ENCODE data around the gene DHRSX.

DHRSX gene

DNA sequence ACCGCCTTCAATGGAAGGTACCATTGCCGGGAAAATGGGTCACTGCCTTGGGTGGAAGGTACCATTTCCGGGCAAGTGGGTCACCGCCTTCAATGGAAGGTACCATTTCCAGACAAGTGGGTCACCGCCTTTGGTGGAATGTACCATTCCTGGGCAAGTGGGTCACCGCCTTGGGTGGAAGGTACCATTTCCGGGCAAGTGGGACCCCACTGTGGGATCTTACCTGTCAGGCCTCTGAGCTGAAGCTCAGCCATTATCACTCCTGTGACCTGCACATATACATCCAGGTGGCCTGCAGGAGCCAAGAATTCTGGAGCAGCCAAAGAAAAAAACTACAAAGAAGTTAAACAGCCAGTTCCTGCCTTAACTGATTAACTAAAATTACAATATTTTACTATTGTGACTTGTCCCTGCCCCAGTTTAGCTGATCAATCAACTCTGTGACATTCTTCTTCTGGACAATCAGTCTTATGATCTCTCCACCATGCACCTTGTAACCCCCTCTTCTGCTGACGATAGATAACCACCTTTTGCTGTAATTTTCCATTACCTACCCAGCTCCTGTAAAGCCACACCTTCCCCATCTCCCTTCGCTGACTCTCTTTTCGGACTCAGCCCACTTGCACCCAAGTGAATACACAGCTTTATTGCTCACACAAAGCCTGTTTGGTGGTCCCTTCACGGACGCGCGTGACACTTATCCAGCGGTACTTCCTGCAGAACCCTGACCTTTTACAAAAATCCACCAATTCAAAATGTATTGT lies 313.2 kb downstream of the DHRSX start:
- no peak for DNase-seq

- no peak for DNase-seq
These were observed 315.3 kb downstream of the DHRSX start for GRCh38 chrX:2185341-2186082.

DNA sequence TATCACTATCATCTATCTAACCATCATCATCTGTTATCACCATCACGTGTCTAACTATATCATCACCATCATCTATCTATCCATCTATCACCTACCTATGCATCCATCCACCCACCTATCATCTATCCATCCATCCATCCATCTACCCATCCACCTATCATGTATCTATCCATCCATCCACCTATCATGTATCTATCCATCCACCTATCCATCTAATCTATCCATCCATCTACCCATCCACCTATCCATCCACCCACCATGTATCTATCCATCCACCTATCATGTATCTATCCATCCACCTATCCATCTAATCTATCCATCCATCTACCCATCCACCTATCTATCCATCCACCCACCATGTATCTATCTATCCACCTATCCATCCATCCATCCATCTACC lies 316.7 kb downstream of the DHRSX start:
- DNase-seq = no peak

DNA sequence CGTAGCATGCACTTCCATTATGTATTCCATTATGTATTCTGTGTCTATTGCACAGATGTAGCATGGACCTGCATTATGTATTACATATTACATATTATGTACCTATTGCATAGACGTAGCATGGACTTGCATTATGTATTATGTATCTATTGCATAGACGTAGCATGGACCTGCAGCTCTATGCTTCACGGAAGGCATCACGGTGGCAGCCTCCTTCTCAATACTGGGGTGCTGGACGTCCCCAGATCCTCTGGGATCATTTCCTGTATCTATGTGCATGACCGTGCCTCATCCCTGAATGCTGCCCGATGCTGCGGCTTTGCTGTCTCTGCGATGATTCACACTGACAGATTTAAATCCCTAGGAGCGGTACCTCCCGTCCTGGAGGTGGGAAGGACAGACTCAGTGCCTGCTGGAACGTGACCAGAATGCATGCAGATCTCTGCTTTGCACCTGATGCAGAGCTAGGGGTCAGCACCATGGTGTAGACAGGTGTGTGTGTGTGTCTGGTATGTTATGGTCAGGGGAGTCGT lies 317.5 kb downstream of the DHRSX start:
- no peak for DNase-seq

DNA sequence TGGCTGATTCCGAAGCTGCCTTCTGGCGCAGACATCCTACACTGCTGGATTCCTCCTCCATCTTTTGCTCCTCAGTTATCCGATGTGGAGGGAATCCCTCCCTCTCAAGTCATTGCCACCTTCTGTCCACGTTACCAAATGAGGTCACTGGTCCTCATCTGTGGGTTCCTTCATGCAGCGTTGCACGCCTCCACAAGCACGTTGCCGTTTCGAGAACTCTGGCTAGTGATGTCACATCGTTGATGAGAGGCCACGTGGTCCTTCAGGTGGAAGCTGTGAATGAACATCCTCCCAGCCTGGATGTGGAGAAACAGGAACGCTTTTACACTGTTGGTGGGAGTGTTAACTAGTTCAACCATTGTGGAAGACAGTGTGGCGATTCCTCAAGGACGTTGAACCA lies 323.2 kb downstream of the DHRSX start:
- DNase-seq = no peak

DNA sequence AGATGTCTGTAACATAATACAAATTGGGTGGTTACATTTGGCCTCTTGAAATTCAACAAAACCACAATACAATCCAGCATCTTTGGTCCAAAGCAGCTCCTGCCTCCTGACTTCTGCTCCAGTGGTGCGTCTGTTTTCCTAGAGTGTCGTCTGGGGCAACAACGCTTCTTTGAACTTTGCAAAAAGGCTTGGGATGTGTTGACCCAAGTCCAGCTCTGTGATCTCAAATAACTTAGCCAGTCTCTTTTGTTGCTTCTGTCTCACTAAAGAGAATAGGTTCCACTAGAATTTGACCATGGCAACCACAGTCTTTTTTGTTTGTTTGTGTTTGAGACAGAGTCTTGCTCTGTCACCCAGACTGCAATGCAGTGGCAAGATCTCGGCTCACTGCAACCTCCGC lies 324.0 kb downstream of the DHRSX start:
- no peak for DNase-seq

DNA sequence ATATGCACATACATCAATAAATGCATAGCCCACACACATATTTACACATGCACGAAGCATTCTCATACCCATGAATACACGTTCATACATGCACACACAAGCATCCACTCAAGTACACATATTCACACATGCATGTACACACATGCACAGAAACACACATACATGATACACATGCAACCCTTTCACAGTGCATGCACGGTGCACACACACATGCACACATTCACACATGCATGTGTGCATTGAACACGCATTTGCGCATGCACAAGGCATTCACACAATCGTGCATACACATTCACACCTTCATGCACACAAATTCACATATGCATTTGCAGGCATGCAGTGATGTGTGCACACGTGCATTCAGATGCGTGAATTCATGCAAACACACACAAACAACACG lies 324.5 kb downstream of the DHRSX start:
- no peak for DNase-seq

- no peak for DNase-seq
These were observed 328.4 kb downstream of the DHRSX start for GRCh38 chrX:2172359-2172758.

All from T1000 (cell line).